Muscle of leg (tissue), 11 donors: ENCODE results near the gene PWWP2B. TPM values are rescaled to one million over a fixed set of nuclear protein-coding genes. Genes with fewer than 3 reads are reported as not detected.

ENCODE experiments used
- DNase-seq: peaks from one replicate; pipeline ENCODE4 v3.0.0; 2013
- H3K27ac ChIP-seq: one replicate; pipeline ENCODE4 v1.5.1; 2013; ENCODE audit warnings: mild to moderate bottlenecking, low read length, control low read depth
- H3K27me3 ChIP-seq: one replicate; pipeline ENCODE4 v1.6.1; 2013; ENCODE audit warnings: low read length; ENCODE audit not compliant: control insufficient read depth, insufficient read depth
- H3K36me3 ChIP-seq: one replicate; pipeline ENCODE4 v1.6.1; 2013; ENCODE audit warnings: low read length; ENCODE audit not compliant: control insufficient read depth, insufficient read depth
- H3K4me1 ChIP-seq: one replicate; pipeline ENCODE4 v1.6.1; 2013; ENCODE audit warnings: low read length; ENCODE audit not compliant: control insufficient read depth, insufficient read depth
- H3K4me3 ChIP-seq: one replicate; pipeline ENCODE4 v1.5.1; 2013; ENCODE audit warnings: low read length, control low read depth
- H3K9me3 ChIP-seq: replicated peaks from 2 replicates; pipeline ENCODE4 v1.6.1; 2013; ENCODE audit warnings: low read depth, low read length; ENCODE audit not compliant: control insufficient read depth
- WGBS: methylation state at CpG from one replicate; pipeline ENCODE4 v1.1.5; 2013; ENCODE audit warnings: missing lambda C conversion rate; ENCODE audit not compliant: insufficient coverage; 5-methylcytosine and 5-hydroxymethylcytosine counted together
- polyA plus RNA-seq, 8 donors: library from polyadenylated mRNA; unstranded; fragments of 120-200 nt; gene quantifications; one replicate each; pipeline versions ENCODE4 v1.2.1 to v1.2.3, GENCODE V29; 2013; ENCODE audit warnings: inconsistent platforms in 1 of 8, low replicate concordance in 1 of 8; ENCODE audit not compliant: insufficient read length in 8 of 8, insufficient read depth in 1 of 8
- total RNA-seq: library from RNA; stranded (reverse); fragments of 120-200 nt; gene quantifications from one replicate; pipeline ENCODE4 v1.2.4, GENCODE V29; 2013

The PWWP2B gene
- total and polyA plus RNA-seq, 9 donors, result 5.8 to 15.1 (median 11.3) TPM

DNA sequence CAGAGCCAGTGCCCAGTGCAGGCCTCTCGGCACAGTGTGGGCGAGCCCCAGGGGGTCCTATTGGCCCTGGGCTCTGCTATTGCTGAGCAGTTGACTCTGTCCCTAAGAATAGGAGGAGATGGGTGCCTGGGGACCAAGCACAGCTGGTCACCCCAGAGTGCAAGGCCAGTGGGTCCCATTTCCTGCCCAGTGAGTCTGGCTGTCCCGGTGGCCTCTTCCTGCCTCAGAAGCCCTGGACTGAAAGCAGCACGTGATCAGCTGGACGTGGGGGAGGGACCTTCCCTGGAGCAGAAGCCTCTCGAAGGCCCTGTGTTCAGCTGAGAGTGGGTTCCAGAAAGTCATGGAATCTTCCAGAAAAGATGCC, 42.0 kb downstream of the PWWP2B start:
- 13% methylated on average over 4 of the region's 6 CpGs for WGBS
- H3K4me3 ChIP-seq, result no peak overlapping the region
- H3K27me3 ChIP-seq, result no peaks in the 10 kb centered on the region
- no peak overlapping the region for H3K27ac ChIP-seq
- H3K9me3 ChIP-seq, result no peaks in the 10 kb centered on the region
- H3K36me3 ChIP-seq, result no peaks in the 10 kb centered on the region
- DNase-seq, result no peak
- H3K4me1 ChIP-seq, result peaks cover 22% of the 10 kb centered on the region

DNA sequence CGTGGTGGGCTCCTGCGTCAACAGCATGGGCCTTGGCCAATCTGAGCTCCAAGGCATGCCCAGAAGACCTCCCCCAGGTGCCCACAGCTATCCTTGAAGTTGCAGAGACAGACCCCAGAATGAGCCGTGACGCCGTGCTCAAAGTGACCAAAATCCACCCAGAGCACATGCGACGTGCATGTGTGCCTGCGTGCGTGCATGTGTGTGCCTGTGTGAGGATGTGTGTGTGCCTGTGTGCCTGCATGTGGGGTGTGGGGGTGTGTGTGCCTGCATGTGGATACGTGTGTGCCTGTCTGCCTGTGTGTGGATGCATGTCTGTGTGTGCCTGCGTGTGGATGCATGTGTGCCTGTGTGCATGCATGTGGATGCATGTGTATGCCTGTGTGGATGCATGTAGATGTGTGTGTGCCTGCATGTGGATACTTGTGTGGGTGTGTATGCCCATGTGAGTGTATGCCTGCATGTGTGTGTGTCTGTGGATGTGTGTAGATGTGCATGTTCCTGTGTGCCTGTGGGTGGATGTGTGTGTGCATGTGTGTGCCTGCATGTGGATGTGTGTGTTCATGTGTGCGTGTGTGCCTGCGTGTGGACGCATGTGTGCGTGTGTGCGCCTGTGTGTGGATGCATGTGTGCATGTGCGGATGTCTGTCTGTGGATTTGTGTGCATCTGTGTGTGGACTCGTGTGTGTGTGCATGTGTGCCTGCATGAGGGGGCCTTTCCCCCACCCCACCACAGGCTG, 42.6 kb downstream of the PWWP2B start:
- Histone ChIP-seq H3K4me3 (no peak overlapping the region), H3K36me3 (no peaks in the 10 kb centered on the region), H3K4me1 (peaks cover 24% of the 10 kb centered on the region), H3K9me3 (no peaks in the 10 kb centered on the region), H3K27me3 (no peaks in the 10 kb centered on the region), H3K27ac (no peak overlapping the region)
- WGBS, result 91% methylated on average over 12 of the region's 18 CpGs
- DNase-seq, result no peak

DNA sequence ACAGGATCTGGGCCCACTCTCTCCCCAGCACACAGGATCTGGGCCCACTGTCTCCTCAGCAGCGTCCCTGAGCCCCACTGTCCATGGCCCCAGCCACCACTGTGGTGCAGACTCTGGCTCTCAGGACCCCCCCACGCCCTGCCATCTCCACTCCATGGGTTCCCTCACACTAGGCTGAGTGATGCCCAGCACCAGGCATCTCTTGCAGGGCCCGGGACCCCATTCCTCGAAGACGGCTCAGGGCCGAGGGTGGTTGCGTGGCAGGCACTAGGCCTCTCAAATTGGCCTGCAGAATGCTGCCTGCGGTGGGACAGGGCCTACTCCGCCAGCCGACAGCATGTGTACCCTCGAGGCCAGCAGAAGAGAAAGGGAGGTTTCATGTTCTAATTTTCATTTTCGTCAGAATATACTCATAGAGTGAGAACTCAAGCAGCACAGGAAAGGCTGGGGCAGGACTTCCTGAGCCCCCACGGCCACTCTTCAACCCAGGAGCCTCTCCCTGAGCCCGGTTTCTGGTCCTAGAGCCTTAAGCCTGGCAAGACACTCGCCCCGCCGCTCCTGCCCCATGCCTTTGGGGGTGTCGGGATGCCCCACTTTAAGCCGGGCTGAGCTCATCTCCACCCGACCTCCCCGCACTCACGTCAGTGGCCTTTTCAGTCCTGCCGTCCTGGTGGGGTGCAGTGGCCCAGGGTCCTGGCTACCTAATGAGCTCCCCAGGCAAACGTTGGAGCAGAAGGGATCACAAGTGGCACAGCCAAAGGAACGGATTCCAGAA, 44.0 kb downstream of the PWWP2B start:
- 76% methylated on average over 21 of the region's 25 CpGs for WGBS
- peaks cover 37% of the 10 kb centered on the region for H3K4me1 ChIP-seq

DNA sequence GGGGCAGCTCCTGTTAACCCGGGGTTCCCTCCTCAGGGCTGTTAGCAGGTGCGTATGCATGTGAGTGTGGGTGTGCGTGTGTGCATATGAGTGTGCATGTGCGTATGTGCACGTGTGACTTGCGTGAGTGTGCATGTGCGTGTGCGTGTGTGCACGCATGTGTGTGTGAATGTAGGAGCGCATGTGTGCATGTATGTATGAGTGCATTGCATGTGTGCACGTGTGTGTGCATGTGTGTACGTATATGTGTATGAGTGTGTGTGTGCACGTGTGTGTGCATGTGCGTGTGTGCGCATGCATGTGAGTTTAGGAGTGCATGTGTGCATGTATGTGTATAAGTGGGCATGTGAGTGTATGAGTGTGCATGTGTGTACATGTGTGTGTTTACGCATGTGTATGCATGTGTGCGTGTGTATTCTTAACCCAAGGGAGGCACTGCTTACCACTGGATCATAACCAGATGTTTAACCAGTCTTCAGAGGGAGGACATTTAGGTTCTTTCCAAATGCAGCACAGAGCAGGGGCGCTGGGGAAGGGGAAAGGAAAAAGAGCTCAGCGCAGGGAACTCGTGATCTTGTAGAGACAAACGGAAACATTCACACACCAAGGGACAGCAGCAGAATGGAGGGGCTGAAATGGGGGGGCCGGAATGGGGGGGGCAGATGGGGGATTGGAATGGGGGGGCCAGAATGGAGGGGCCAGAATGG, 45.0 kb downstream of the PWWP2B start:
- 84% methylated on average over 16 of the region's 22 CpGs for WGBS
- no peak for DNase-seq
- Histone ChIP-seq H3K36me3 (no peaks in the 10 kb centered on the region), H3K4me3 (no peak overlapping the region), H3K27me3 (no peaks in the 10 kb centered on the region), H3K27ac (no peak overlapping the region), H3K4me1 (peaks cover 47% of the 10 kb centered on the region), H3K9me3 (no peaks in the 10 kb centered on the region)

More for the DNA sequence above, 44.0 kb downstream of the PWWP2B start:
- Histone ChIP-seq H3K9me3 (no peaks in the 10 kb centered on the region), H3K4me3 (no peak overlapping the region), H3K27ac (no peak overlapping the region), H3K36me3 (no peaks in the 10 kb centered on the region), H3K27me3 (no peaks in the 10 kb centered on the region)
- DNase-seq, result no peak

DNA sequence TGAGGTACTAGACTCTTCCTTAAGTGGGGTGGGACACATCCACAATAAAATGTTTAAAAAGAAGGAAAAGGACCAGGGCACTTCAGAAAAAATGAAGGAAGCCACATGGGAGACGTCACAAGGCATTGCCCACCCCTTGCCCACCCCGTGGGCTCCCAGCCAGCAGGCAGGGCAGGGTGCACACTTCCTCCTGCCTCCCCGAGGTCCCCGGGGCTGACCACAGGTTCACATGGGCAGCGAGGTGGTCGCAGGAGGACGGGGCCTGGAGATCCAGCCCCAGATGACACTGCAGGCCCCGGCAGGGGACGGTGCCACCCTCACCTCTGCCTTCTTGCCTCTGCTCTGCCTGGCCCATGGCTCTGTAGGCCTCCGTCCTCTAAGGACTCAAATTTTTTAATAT, 45.6 kb downstream of the PWWP2B start:
- DNase-seq, result no peak
- Histone ChIP-seq H3K27ac (no peak overlapping the region), H3K36me3 (no peaks in the 10 kb centered on the region), H3K9me3 (no peaks in the 10 kb centered on the region), H3K27me3 (no peaks in the 10 kb centered on the region), H3K4me3 (no peak overlapping the region), H3K4me1 (peaks cover 50% of the 10 kb centered on the region)
- 45% methylated on average over 3 of the region's 10 CpGs for WGBS

DNA sequence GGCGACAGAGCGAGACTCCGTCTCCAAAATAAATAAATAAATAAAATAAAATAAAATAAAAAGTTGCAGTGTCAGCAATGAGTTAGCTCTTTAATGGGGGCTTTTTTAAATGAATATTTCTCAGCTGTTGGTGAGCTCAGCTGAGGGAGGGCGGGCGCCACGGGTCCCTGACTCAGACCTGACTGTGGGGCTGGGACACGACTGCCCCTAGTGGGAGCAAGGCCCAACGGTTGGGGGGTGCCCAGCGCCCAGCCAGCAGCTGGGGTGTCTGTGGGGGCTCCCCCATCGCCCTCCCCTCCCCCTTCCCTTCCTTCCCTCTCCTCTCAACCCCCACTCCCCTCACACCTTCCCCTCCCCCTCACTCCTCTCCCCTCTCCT, 46.6 kb downstream of the PWWP2B start:
- no peak for DNase-seq
- H3K4me1 ChIP-seq, result peaks cover 49% of the 10 kb centered on the region

DNA sequence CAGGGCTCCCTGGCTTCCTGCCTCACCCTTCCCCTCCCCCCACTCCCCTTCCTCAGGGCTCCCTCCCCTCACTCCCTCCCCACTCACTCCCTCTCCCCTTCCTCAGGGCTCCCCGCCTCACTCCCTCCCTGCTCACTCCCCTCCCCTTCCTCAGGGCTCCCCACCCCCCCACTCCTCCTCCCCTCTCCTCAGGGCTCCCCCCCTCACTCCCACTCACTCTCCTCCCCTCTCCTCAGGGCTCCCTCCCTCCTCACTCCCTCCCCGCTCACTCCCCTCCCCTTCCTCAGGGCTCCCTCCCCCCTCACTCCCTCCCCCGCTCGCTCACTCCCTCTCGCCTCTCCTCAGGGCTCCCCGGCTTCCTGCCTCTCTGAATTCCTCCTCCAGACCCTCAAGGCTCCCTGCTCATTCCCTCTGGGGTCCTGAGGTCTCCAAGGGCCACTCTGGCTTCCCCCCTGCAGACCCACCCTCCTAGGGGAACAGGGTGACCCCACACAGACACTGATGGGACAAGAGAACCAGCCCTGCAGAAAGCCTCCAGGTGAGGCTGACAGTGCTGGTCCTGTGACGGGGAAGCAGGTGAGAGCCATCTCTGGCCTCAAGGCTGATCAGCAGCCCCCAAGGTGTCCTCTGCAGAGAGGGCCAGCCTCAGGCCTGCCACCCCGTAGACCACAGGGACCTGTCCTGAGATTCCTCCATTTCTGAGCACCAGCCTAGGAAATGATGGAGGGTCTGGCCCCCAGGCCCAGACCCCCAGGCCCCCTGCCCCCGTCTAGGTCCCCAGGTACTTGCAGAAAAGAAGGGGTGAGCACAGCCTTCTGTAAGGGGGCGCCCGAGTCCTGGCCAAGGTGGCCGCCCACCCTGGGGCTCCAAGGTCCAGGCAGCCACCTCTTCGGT, 47.2 kb downstream of the PWWP2B start:
- no peak overlapping the region for H3K27ac ChIP-seq
- H3K4me1 ChIP-seq, result peaks cover 44% of the 10 kb centered on the region
- no peaks in the 10 kb centered on the region for H3K27me3 ChIP-seq
- H3K9me3 ChIP-seq, result no peaks in the 10 kb centered on the region
- no peak overlapping the region for H3K4me3 ChIP-seq
- WGBS, result 32% methylated on average over 6 of the region's 13 CpGs
- no peaks in the 10 kb centered on the region for H3K36me3 ChIP-seq
- peak; percentile 65 for DNase-seq

More for the DNA sequence above, 46.6 kb downstream of the PWWP2B start:
- 33% methylated on average over 4 of the region's 10 CpGs for WGBS
- no peak overlapping the region for H3K4me3 ChIP-seq
- no peaks in the 10 kb centered on the region for H3K36me3 ChIP-seq
- H3K27ac ChIP-seq, result no peak overlapping the region
- H3K9me3 ChIP-seq, result no peaks in the 10 kb centered on the region
- H3K27me3 ChIP-seq, result no peaks in the 10 kb centered on the region

DNA sequence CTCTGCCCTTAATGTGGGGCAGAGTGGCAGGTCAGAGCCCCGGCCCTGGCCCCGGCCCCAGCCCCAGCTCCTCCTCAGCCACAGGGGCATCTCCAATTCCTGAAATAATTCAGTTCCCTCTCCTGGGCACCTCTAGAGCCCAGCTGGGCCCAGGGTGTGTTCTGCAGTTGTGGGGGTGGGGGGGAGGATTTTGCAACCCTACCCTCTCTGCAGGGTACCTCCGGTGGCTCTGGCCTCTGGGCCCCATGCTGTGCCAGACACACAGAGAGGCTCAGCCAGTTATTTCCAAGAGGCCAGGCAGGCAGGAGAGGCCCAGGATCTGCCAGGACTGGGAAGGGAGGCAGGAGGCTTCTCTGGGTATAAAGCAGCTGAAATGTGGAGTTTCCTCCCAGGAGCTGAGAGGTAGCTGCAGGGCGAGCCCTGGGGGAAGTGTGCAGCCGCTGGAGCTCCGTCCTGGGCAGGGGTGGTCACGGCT, 47.9 kb downstream of the PWWP2B start:
- H3K4me3 ChIP-seq, result no peak overlapping the region
- H3K4me1 ChIP-seq, result peaks cover 41% of the 10 kb centered on the region
- H3K27me3 ChIP-seq, result no peaks in the 10 kb centered on the region
- no peak overlapping the region for H3K27ac ChIP-seq
- H3K9me3 ChIP-seq, result no peaks in the 10 kb centered on the region
- DNase-seq, result no peak
- H3K36me3 ChIP-seq, result no peaks in the 10 kb centered on the region
- WGBS, result 14% methylated on average over 5 of the region's 7 CpGs

DNA sequence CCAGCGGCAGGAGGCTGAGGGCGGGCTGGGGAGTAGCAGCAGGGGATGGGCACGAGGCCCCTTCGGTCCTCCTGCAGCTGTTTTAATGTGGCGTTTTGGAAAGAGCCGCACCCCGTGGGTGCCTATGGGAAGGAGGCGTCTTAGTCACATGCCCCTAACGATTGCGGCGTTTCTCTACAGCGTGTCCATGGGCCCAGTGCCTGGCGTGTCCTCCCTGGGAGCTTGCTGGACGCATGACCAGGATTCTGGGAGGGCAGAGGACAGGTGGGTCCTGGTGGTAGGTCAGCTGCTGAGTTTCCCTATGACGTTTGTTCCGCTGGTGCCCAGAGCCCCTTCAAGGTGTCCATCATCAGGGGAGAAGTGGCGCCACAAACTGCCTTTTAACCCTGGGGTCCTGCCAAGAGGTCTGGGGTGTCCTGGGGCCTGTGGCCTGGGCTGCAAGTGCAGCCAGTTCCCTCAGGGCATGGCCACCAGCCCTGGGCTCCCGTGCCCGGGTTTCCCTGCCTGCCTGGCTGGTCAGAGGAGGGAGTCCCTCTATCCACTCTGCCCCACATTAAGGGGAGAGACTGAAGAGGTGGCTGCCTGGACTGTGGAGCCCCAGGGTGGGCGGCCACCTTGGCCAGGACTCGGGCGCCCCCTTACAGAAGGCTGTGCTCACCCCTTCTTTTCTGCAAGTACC, 48.7 kb downstream of the PWWP2B start:
- peaks cover 42% of the 10 kb centered on the region for H3K4me1 ChIP-seq
- no peaks in the 10 kb centered on the region for H3K36me3 ChIP-seq
- no peak overlapping the region for H3K4me3 ChIP-seq
- 72% methylated on average over 20 of the region's 22 CpGs for WGBS
- DNase-seq, result no peak
- H3K27ac ChIP-seq, result peak overlapping the region; percentile 20
- no peaks in the 10 kb centered on the region for H3K27me3 ChIP-seq
- no peaks in the 10 kb centered on the region for H3K9me3 ChIP-seq
